Memory B cell (primary cell): ENCODE data around the gene AADACL3.

Experiments used
- ATAC-seq: fragments of 150-1000 bp; cut with Tn5 transposase; 2 replicates; pipeline ENCODE4 v1.10.0; 2021; ENCODE audit warnings: low read depth, mild to moderate bottlenecking, moderate library complexity
- DNase-seq, 2 donors: peaks; one replicate each; pipeline ENCODE4 v3.0.0; 2022; ENCODE audit warnings: low spot score in 2 of 2
- H3K27ac Mint-ChIP-seq: one replicate; pipeline ENCODE4 v1.8.0; 2022; ENCODE audit warnings: mild to moderate bottlenecking, moderate library complexity, mixed read lengths
- H3K27me3 Mint-ChIP-seq: one replicate; pipeline ENCODE4 v1.8.0; 2022; ENCODE audit warnings: mixed read lengths
- H3K36me3 Mint-ChIP-seq: one replicate; pipeline ENCODE4 v1.8.0; 2022; ENCODE audit warnings: mild to moderate bottlenecking, mixed read lengths
- H3K4me1 Mint-ChIP-seq: one replicate; pipeline ENCODE4 v1.8.0; 2022; ENCODE audit warnings: mixed read lengths
- H3K4me3 Mint-ChIP-seq: one replicate; pipeline ENCODE4 v1.8.0; 2022; ENCODE audit warnings: mild to moderate bottlenecking, moderate library complexity, mixed read lengths
- H3K9me3 Mint-ChIP-seq: one replicate; pipeline ENCODE4 v1.8.0; 2022; ENCODE audit warnings: mixed read lengths

The AADACL3 gene

DNA sequence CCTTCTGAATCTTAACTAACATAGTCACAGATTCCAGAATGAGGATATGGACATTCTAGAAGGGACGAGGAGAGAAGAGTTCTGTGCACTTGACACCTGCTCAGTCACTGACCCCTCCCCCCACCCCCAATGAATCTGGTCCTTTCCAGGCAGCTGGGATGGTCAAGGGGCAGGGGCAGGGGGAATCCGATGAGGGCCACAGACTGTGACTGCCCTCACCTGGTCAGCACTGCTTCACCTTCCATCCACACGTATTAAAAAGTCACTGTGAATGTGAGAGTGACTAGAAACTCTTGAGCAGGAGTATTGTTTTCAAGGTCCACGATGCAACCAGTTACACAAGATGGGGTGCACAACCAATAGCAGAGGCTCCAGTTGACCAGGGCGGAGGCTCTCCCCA is 48.1 kb downstream of the AADACL3 start:
- H3K27ac Mint-ChIP-seq: no peak overlapping the region
- H3K36me3 Mint-ChIP-seq: no peaks in the 10 kb centered on the region
- H3K4me3 Mint-ChIP-seq: no peak overlapping the region
- H3K9me3 Mint-ChIP-seq: no peaks in the 10 kb centered on the region
- no peak for DNase-seq
- peaks cover 10% of the 10 kb centered on the region for H3K27me3 Mint-ChIP-seq
- no peak for ATAC-seq
- no peaks in the 10 kb centered on the region for H3K4me1 Mint-ChIP-seq

- no peaks in the 10 kb centered on the region for H3K36me3 Mint-ChIP-seq
- H3K4me3 Mint-ChIP-seq: no peak overlapping the region
- peaks cover 16% of the 10 kb centered on the region for H3K27me3 Mint-ChIP-seq
Measured at GRCh38 chr1:12769031-12769430, 53.1 kb downstream of the AADACL3 start.

GRCh38 chr1:12769976-12770505 is 54.1 kb downstream of the AADACL3 start:
- ATAC-seq (no peak), DNase-seq (no peak)
- no peaks in the 10 kb centered on the region for H3K9me3 Mint-ChIP-seq
- no peaks in the 10 kb centered on the region for H3K4me1 Mint-ChIP-seq
- no peak overlapping the region for H3K27ac Mint-ChIP-seq
- no peak overlapping the region for H3K4me3 Mint-ChIP-seq
- peaks cover 16% of the 10 kb centered on the region for H3K27me3 Mint-ChIP-seq
- no peaks in the 10 kb centered on the region for H3K36me3 Mint-ChIP-seq

More at GRCh38 chr1:12769031-12769430, 53.1 kb downstream of the AADACL3 start:
- DNase-seq (no peak), ATAC-seq (no peak)
- no peaks in the 10 kb centered on the region for H3K4me1 Mint-ChIP-seq
- H3K27ac Mint-ChIP-seq: no peak overlapping the region
- H3K9me3 Mint-ChIP-seq: no peaks in the 10 kb centered on the region

GRCh38 chr1:12770620-12771019 is 54.7 kb downstream of the AADACL3 start:
- Mint-ChIP-seq H3K9me3 (no peaks in the 10 kb centered on the region), H3K27me3 (peaks cover 16% of the 10 kb centered on the region), H3K36me3 (no peaks in the 10 kb centered on the region), H3K27ac (no peak overlapping the region), H3K4me1 (no peaks in the 10 kb centered on the region), H3K4me3 (no peak overlapping the region)
- DNase-seq (no peak), ATAC-seq (no peak)

DNA sequence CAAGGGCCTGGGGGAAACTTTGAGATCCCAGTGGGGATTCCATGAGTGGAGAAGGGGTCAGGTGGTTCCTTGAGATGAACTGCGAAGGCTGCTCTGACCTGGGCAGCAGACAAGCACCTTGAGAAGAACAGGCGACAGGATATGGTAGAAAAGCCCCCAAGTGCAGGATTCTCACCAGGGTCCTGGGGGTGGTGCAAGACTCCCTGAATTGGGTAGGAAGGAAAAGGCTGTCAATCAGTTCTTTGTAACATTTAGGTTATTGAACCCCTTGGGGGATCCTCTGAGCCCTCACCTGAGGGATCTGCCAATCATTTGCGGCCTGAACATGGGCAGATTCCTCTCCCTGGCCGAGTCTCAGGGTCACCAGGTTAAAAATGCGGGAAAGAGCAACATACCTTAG is 55.3 kb downstream of the AADACL3 start:
- ATAC-seq (no peak), DNase-seq (no peak)
- H3K27me3 Mint-ChIP-seq: peaks cover 16% of the 10 kb centered on the region
- no peak overlapping the region for H3K4me3 Mint-ChIP-seq
- H3K9me3 Mint-ChIP-seq: no peaks in the 10 kb centered on the region
- no peak overlapping the region for H3K27ac Mint-ChIP-seq
- H3K4me1 Mint-ChIP-seq: no peaks in the 10 kb centered on the region
- H3K36me3 Mint-ChIP-seq: no peaks in the 10 kb centered on the region

- no peaks in the 10 kb centered on the region for H3K9me3 Mint-ChIP-seq
- H3K27me3 Mint-ChIP-seq: peaks cover 15% of the 10 kb centered on the region
- H3K4me3 Mint-ChIP-seq: no peak overlapping the region
- no peaks in the 10 kb centered on the region for H3K4me1 Mint-ChIP-seq
- no peak for ATAC-seq
- DNase-seq: no peak
- no peak overlapping the region for H3K27ac Mint-ChIP-seq
- H3K36me3 Mint-ChIP-seq: no peaks in the 10 kb centered on the region
Measured at GRCh38 chr1:12772520-12772919, 56.6 kb downstream of the AADACL3 start.

DNA sequence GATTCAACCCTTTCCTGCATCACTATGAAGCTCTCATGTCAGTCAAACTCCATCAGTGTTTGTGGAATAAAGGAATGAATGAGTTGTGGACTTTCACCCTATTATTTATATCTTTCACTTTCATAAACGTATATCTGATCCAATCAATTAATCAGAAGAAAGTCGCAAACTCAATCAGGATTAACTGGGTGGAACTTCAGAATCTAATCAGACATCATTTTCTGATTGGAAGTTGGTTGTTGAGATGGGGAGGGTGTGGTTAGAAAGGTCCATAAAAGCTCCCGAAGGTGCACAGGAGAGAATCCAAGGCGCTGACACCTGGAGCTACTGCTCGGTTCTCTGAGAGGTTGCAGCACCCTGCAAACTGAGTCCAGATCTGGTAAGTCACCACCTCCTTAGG is 57.5 kb downstream of the AADACL3 start, which contains the start of gene PRAMEF12:
PRAMEF12 (plus strand) TSS at position 301 of the 400 bp plus-strand sequence. CDS start 1,130 bp downstream, outside the sequence.
- H3K27me3 Mint-ChIP-seq: peaks cover 12% of the 10 kb centered on the region
- no peaks in the 10 kb centered on the region for H3K36me3 Mint-ChIP-seq
- H3K4me1 Mint-ChIP-seq: no peaks in the 10 kb centered on the region
- no peak within 1 kb of the TSS for H3K4me3 Mint-ChIP-seq
- no peak for DNase-seq
- H3K9me3 Mint-ChIP-seq: no peaks in the 10 kb centered on the region
- ATAC-seq: no peak
- no peak within 1 kb of the TSS for H3K27ac Mint-ChIP-seq

- no peaks in the 10 kb centered on the region for H3K36me3 Mint-ChIP-seq
- DNase-seq (no peak), ATAC-seq (no peak)
- H3K9me3 Mint-ChIP-seq: no peaks in the 10 kb centered on the region
- H3K27me3 Mint-ChIP-seq: peaks cover 12% of the 10 kb centered on the region
- no peak overlapping the region for H3K27ac Mint-ChIP-seq
- H3K4me3 Mint-ChIP-seq: no peak overlapping the region
- no peaks in the 10 kb centered on the region for H3K4me1 Mint-ChIP-seq
Measured at GRCh38 chr1:12774801-12775345, 59.0 kb downstream of the AADACL3 start.

DNA sequence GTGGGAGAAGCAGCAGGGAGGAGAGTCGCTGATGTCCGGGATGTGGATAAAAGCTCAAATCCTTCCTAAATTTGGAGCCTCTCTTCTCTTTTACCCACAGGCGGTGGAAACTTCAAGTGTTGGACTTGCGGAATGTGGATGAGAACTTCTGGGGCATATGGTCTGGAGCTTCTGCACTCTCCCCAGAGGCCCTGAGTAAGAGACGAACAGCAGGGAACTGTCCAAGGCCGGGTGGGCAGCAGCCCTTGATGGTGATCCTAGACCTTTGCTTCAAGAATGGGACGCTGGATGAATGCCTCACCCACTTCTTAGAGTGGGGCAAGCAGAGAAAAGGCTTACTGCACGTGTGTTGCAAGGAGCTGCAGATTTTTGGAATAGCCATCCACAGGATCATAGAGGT is 59.5 kb downstream of the AADACL3 start:
- ATAC-seq: no peak
- H3K4me1 Mint-ChIP-seq: no peaks in the 10 kb centered on the region
- H3K4me3 Mint-ChIP-seq: no peak overlapping the region
- H3K36me3 Mint-ChIP-seq: no peaks in the 10 kb centered on the region
- peaks cover 7% of the 10 kb centered on the region for H3K27me3 Mint-ChIP-seq
- no peak for DNase-seq
- no peaks in the 10 kb centered on the region for H3K9me3 Mint-ChIP-seq
- H3K27ac Mint-ChIP-seq: no peak overlapping the region

- H3K9me3 Mint-ChIP-seq: no peaks in the 10 kb centered on the region
- peaks cover 5% of the 10 kb centered on the region for H3K27me3 Mint-ChIP-seq
- no peak for DNase-seq
- H3K36me3 Mint-ChIP-seq: no peaks in the 10 kb centered on the region
- no peaks in the 10 kb centered on the region for H3K4me1 Mint-ChIP-seq
- H3K27ac Mint-ChIP-seq: no peak overlapping the region
- H3K4me3 Mint-ChIP-seq: no peak overlapping the region
- no peak for ATAC-seq
Measured at GRCh38 chr1:12776801-12777557, 61.1 kb downstream of the AADACL3 start.
